H9 (cell line): ENCODE measurements around the gene PCSK9. TPM values are rescaled to one million over a fixed set of nuclear protein-coding genes. Genes with fewer than 3 reads are reported as not detected.
A peak's percentile ranks its signal among the peaks of the same experiment; 100 is the strongest.

Experiments
- DNase-seq: peaks from one replicate; pipeline ENCODE4 v3.0.0-alpha.2; 2017
- H2AFZ ChIP-seq: one replicate; pipeline ENCODE4 v1.6.1; 2013; ENCODE audit warnings: mild to moderate bottlenecking, low read length, control low read depth, moderate library complexity
- H2AK5ac ChIP-seq: 2 replicates; pipeline ENCODE4 v1.6.1; 2013; ENCODE audit warnings: low read length, control low read depth, mixed read lengths; ENCODE audit not compliant: insufficient read length
- H2BK120ac ChIP-seq: one replicate; pipeline ENCODE4 v1.6.1; 2013; ENCODE audit warnings: low read depth, mild to moderate bottlenecking, low read length, control low read depth, inconsistent platforms; ENCODE audit not compliant: poor library complexity, severe bottlenecking
- H2BK12ac ChIP-seq: 2 replicates; pipeline ENCODE4 v1.6.1; 2013; ENCODE audit warnings: low read length, control low read depth, mixed read lengths, low read depth; ENCODE audit not compliant: insufficient read length
- H2BK15ac ChIP-seq: 2 replicates; pipeline ENCODE4 v1.6.1; 2013; ENCODE audit warnings: low read depth, low read length, control low read depth
- H2BK20ac ChIP-seq: one replicate; pipeline ENCODE4 v1.6.1; 2013; ENCODE audit warnings: low read depth, mild to moderate bottlenecking, low read length, control low read depth, inconsistent platforms; ENCODE audit not compliant: poor library complexity, severe bottlenecking
- H2BK5ac ChIP-seq: 2 replicates; pipeline ENCODE4 v1.6.1; 2013; ENCODE audit warnings: low read length, control low read depth, mixed read lengths; ENCODE audit not compliant: insufficient read length
- H3K14ac ChIP-seq: 2 replicates; pipeline ENCODE4 v1.6.1; 2013; ENCODE audit warnings: low read length, control low read depth; ENCODE audit not compliant: insufficient read depth
- H3K18ac ChIP-seq: 2 replicates; pipeline ENCODE4 v1.6.1; 2013; ENCODE audit warnings: low read depth, mild to moderate bottlenecking, mixed read lengths, low read length, control low read depth; ENCODE audit not compliant: insufficient read length
- H3K23ac ChIP-seq: 2 replicates; pipeline ENCODE4 v1.6.1; 2013; ENCODE audit warnings: low read length, control low read depth, mixed read lengths, low read depth; ENCODE audit not compliant: insufficient read length
- H3K23me2 ChIP-seq: 2 replicates; pipeline ENCODE4 v1.6.1; 2013; ENCODE audit warnings: low read depth, mild to moderate bottlenecking, mixed read lengths, low read length, control low read depth; ENCODE audit not compliant: insufficient read length, poor library complexity, severe bottlenecking
- H3K27ac ChIP-seq: 2 replicates; pipeline ENCODE4 v1.5.1; 2013; ENCODE audit warnings: low read length, control low read depth, mixed read lengths, low read depth; ENCODE audit not compliant: insufficient read length
- H3K27me3 ChIP-seq: 2 replicates; pipeline ENCODE4 v1.6.1; 2013; ENCODE audit warnings: low read length, control low read depth, inconsistent platforms; ENCODE audit not compliant: insufficient read depth
- H3K4ac ChIP-seq: 2 replicates; pipeline ENCODE4 v1.6.1; 2013; ENCODE audit warnings: low read depth, mild to moderate bottlenecking, control low read depth, inconsistent platforms, low read length, moderate library complexity
- H3K4me1 ChIP-seq: 2 replicates; pipeline ENCODE4 v1.6.1; 2013; ENCODE audit warnings: low read length, control low read depth, inconsistent platforms; ENCODE audit not compliant: insufficient read depth
- H3K4me2 ChIP-seq: 2 replicates; pipeline ENCODE4 v1.6.1; 2013; ENCODE audit warnings: low read length, control low read depth, mixed read lengths; ENCODE audit not compliant: insufficient read length, insufficient read depth
- H3K56ac ChIP-seq: 2 replicates; pipeline ENCODE4 v1.6.1; 2013; ENCODE audit warnings: low read depth, mild to moderate bottlenecking, mixed read lengths, low read length, control low read depth; ENCODE audit not compliant: insufficient read length
- H3K79me1 ChIP-seq: 2 replicates; pipeline ENCODE4 v1.6.1; 2013; ENCODE audit warnings: low read depth, mild to moderate bottlenecking, moderate library complexity, low read length, control low read depth, inconsistent platforms; ENCODE audit not compliant: insufficient read depth, poor library complexity, severe bottlenecking
- H3K79me2 ChIP-seq: 2 replicates; pipeline ENCODE4 v1.6.1; 2013; ENCODE audit warnings: low read length, control low read depth, inconsistent platforms; ENCODE audit not compliant: insufficient read depth
- H3K9ac ChIP-seq: 2 replicates; pipeline ENCODE4 v1.6.1; 2013; ENCODE audit warnings: low read length, control low read depth, mixed read lengths; ENCODE audit not compliant: insufficient read length; ENCODE audit errors: extremely low read depth
- H3K9me3 ChIP-seq: one replicate; pipeline ENCODE4 v1.6.1; 2013; ENCODE audit warnings: low read depth, low read length, inconsistent platforms; ENCODE audit not compliant: control insufficient read depth
- H3T11ph ChIP-seq: one replicate; pipeline ENCODE4 v1.6.1; 2013; ENCODE audit warnings: mild to moderate bottlenecking, low read length, control low read depth, inconsistent platforms
- H4K20me1 ChIP-seq: one replicate; pipeline ENCODE4 v1.6.1; 2013; ENCODE audit not compliant: control insufficient read depth, insufficient read length, insufficient read depth
- H4K5ac ChIP-seq: 2 replicates; pipeline ENCODE4 v1.6.1; 2013; ENCODE audit warnings: low read depth, mild to moderate bottlenecking, mixed read lengths, low read length, control low read depth; ENCODE audit not compliant: insufficient read length
- H4K8ac ChIP-seq: replicated peaks from 2 replicates; pipeline ENCODE4 v1.6.1; 2013; ENCODE audit warnings: low read length, control low read depth, mixed read lengths, low read depth; ENCODE audit not compliant: insufficient read length
- H4K91ac ChIP-seq: 2 replicates; pipeline ENCODE4 v1.6.1; 2013; ENCODE audit warnings: low read depth, mild to moderate bottlenecking, moderate library complexity, mixed read lengths, low read length, control low read depth; ENCODE audit not compliant: insufficient read length
- H3K27ac Mint-ChIP-seq, 3 experiments: 2 replicates in 2 of 3; 3 replicates in 1 of 3; pipeline ENCODE4 v1.8.0; 2020 to 2021; ENCODE audit warnings: mixed read lengths in 3 of 3, mild to moderate bottlenecking in 1 of 3, moderate library complexity in 1 of 3
- H3K27me3 Mint-ChIP-seq: 2 replicates; pipeline ENCODE4 v1.8.0; 2021; ENCODE audit warnings: low read depth, mild to moderate bottlenecking, moderate library complexity, mixed read lengths
- H3K36me3 Mint-ChIP-seq, 3 experiments: 2 replicates in 2 of 3; 3 replicates in 1 of 3; pipeline ENCODE4 v1.8.0; 2020 to 2021; ENCODE audit warnings: low read depth in 3 of 3, mixed read lengths in 3 of 3; ENCODE audit not compliant: insufficient read depth in 1 of 3
- H3K4me1 Mint-ChIP-seq, 2 experiments: 2 replicates each; pipeline ENCODE4 v1.8.0; 2020; ENCODE audit warnings: mixed read lengths in 2 of 2
- H3K4me3 Mint-ChIP-seq, 2 experiments: 2 replicates in 1 of 2; 3 replicates in 1 of 2; pipeline ENCODE4 v1.8.0; 2020 to 2021; ENCODE audit warnings: mild to moderate bottlenecking in 2 of 2, mixed read lengths in 2 of 2, moderate library complexity in 1 of 2
- H3K9me3 Mint-ChIP-seq, 2 experiments: 2 replicates in 1 of 2; 3 replicates in 1 of 2; pipeline ENCODE4 v1.8.0; 2020; ENCODE audit warnings: mild to moderate bottlenecking in 2 of 2, mixed read lengths in 2 of 2, moderate library complexity in 1 of 2
- WGBS: extraction: QIAGEN DNeasy Blood & Tissue Kit; methylation state at CpG from one replicate; pipeline ENCODE4 v1.1.7; 2013; ENCODE audit warnings: missing lambda C conversion rate, low lambda C conversion rate, mixed read lengths; ENCODE audit not compliant: insufficient read length; ENCODE audit errors: extremely low coverage; 5-methylcytosine and 5-hydroxymethylcytosine counted together
- total RNA-seq: library from RNA; stranded (reverse); gene quantifications from 2 replicates; pipeline ENCODE4 v1.2.1, GENCODE V29; 2021
- TF ChIP-seq, protein P1 (sequence below): fragments of 200-600 bp; sonication (generic); conservative IDR thresholded peaks from 3 replicates; pipeline ENCODE4 v1.8.0; 2021; ENCODE audit warnings: antibody characterized with exemption, mild to moderate bottlenecking

PCSK9 gene
- total RNA-seq, 1 experiment from 2014 or later, result 75.1 TPM

DNA sequence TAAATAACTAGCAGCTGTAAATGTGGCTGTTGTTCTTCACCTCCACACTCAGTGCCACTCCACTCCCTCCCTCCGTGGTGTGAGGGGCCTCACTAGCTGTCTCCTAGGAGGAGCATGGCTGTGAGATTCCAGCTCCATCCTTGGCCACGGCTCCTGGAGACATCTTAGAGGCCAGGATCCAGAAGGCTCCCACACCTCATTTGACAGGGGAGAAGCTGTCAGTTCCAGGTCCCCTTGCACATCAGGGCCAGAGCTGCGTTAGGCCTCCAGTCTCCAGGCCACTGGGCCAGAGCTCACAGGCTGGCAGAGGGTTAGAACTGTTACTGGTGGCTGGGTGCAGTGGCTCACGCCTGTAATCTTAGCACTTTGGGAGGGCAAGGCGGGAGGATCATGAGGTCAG lies 15.0 kb downstream of the PCSK9 start:
- TF ChIP-seq, protein P1, sequence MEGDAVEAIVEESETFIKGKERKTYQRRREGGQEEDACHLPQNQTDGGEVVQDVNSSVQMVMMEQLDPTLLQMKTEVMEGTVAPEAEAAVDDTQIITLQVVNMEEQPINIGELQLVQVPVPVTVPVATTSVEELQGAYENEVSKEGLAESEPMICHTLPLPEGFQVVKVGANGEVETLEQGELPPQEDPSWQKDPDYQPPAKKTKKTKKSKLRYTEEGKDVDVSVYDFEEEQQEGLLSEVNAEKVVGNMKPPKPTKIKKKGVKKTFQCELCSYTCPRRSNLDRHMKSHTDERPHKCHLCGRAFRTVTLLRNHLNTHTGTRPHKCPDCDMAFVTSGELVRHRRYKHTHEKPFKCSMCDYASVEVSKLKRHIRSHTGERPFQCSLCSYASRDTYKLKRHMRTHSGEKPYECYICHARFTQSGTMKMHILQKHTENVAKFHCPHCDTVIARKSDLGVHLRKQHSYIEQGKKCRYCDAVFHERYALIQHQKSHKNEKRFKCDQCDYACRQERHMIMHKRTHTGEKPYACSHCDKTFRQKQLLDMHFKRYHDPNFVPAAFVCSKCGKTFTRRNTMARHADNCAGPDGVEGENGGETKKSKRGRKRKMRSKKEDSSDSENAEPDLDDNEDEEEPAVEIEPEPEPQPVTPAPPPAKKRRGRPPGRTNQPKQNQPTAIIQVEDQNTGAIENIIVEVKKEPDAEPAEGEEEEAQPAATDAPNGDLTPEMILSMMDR, result no peak
- Histone ChIP-seq H3K14ac (no peak overlapping the region), H2BK20ac (no peak overlapping the region), H2AFZ (no peak overlapping the region), H3K4me2 (no peak overlapping the region), H3K27ac (no peak overlapping the region), H2BK15ac (no peak overlapping the region), H3K23me2 (no peaks in the 10 kb centered on the region), H4K8ac (no peak overlapping the region), H2BK120ac (no peak overlapping the region), H3K79me1 (no peaks in the 10 kb centered on the region), H3K4me1 (no peaks in the 10 kb centered on the region), H3K23ac (no peak overlapping the region), H3K27me3 (no peaks in the 10 kb centered on the region), H3K9ac (no peak overlapping the region), H3K79me2 (no peaks in the 10 kb centered on the region), H4K91ac (no peak overlapping the region), H3T11ph (no peak overlapping the region), H2BK12ac (no peak overlapping the region), H3K56ac (no peak overlapping the region), H3K4ac (no peak overlapping the region), H2AK5ac (no peak overlapping the region), H4K20me1 (peaks cover 4% of the 10 kb centered on the region), H3K9me3 (no peaks in the 10 kb centered on the region), H4K5ac (no peak overlapping the region), H3K18ac (no peak overlapping the region), H2BK5ac (no peak overlapping the region)
- Mint-ChIP-seq H3K4me3 (no peak overlapping the region), H3K27me3 (no peaks in the 10 kb centered on the region), H3K27ac (peak overlapping the region in 1 of 3 experiments; percentile 34; a peak in 1 of 7 replicates), H3K36me3 (peaks cover 18 to 54% (median 28%) of the 10 kb centered on the region in 3 experiments; a peak in 6 of 7 replicates), H3K9me3 (no peaks in the 10 kb centered on the region), H3K4me1 (no peaks in the 10 kb centered on the region)
- no CpG with 5 or more reads among the region's 5 CpGs for WGBS
- DNase-seq, result peak; percentile 19
